ENCODE results near the gene ACVRL1.

GRCh38 chr12:51949342-51950030 lies 42.2 kb downstream of the ACVRL1 start:
- TF ChIP-seq, protein P1, sequence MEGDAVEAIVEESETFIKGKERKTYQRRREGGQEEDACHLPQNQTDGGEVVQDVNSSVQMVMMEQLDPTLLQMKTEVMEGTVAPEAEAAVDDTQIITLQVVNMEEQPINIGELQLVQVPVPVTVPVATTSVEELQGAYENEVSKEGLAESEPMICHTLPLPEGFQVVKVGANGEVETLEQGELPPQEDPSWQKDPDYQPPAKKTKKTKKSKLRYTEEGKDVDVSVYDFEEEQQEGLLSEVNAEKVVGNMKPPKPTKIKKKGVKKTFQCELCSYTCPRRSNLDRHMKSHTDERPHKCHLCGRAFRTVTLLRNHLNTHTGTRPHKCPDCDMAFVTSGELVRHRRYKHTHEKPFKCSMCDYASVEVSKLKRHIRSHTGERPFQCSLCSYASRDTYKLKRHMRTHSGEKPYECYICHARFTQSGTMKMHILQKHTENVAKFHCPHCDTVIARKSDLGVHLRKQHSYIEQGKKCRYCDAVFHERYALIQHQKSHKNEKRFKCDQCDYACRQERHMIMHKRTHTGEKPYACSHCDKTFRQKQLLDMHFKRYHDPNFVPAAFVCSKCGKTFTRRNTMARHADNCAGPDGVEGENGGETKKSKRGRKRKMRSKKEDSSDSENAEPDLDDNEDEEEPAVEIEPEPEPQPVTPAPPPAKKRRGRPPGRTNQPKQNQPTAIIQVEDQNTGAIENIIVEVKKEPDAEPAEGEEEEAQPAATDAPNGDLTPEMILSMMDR (IDR thresholded peaks at IDR 0.05) = no peak
- no peak for TF ChIP-seq POLR2A (IDR thresholded peaks at IDR 0.05)
